SKM-1 treated with dmso at 0.1 percent for 144 hours (cell line): ENCODE results near the gene RAP2C.
"Not testable (repeated sequence)": the region's sequence is repeated elsewhere in the genome, so short reads cannot be mapped to it uniquely, and the experiment has no call there.

Experiments
- DNase-seq: peaks from one replicate; lab custom pipeline; 2025; ENCODE audit not compliant: unreplicated experiment; lab: John Stamatoyannopoulos, UW

The RAP2C gene

GRCh38 chrX:132200976-132201375 is 18.3 kb downstream of the RAP2C start:
- DNase-seq: no peak

- DNase-seq: no peak
Measured at GRCh38 chrX:132199941-132200340, 19.3 kb downstream of the RAP2C start.

GRCh38 chrX:132193872-132194574 is 25.2 kb downstream of the RAP2C start:
- DNase-seq: no peak

- DNase-seq: no peak
Measured at GRCh38 chrX:132191938-132192337, 27.3 kb downstream of the RAP2C start.

- DNase-seq: no peak
Measured at GRCh38 chrX:132188175-132188574, 31.1 kb downstream of the RAP2C start.

GRCh38 chrX:132187451-132187850 is 31.8 kb downstream of the RAP2C start:
- DNase-seq: no peak

GRCh38 chrX:132184871-132185270 is 34.4 kb downstream of the RAP2C start:
- DNase-seq: no peak

- no peak for DNase-seq
Measured at GRCh38 chrX:132181364-132181763, 37.9 kb downstream of the RAP2C start.

GRCh38 chrX:132180929-132181328 is 38.3 kb downstream of the RAP2C start:
- DNase-seq: no peak

GRCh38 chrX:132173647-132174046 is 45.6 kb downstream of the RAP2C start:
- no peak for DNase-seq

GRCh38 chrX:132171881-132172280 is 47.4 kb downstream of the RAP2C start:
- no peak for DNase-seq

- no peak for DNase-seq
Measured at GRCh38 chrX:132171478-132171877, 47.8 kb downstream of the RAP2C start.

- DNase-seq: no peak
Measured at GRCh38 chrX:132169554-132169953, 49.7 kb downstream of the RAP2C start.

- DNase-seq: no peak
Measured at GRCh38 chrX:132165651-132166050, 53.6 kb downstream of the RAP2C start.

- DNase-seq: no peak
Measured at GRCh38 chrX:132165005-132165404, 54.2 kb downstream of the RAP2C start.

- not testable (repeated sequence) for DNase-seq
Measured at GRCh38 chrX:132163094-132163493, 56.2 kb downstream of the RAP2C start.

GRCh38 chrX:132153166-132153565 is 66.1 kb downstream of the RAP2C start:
- no peak for DNase-seq
